Activated B cell treated with CpG ODN at 0.5 μM for 24 hours (primary cell): ENCODE data around the gene SCML1. TPM values are rescaled to one million over a fixed set of nuclear protein-coding genes. Genes with fewer than 3 reads are reported as not detected.

Experiments
- ATAC-seq: fragments of 200-7000 bp; cut with Tn5 transposase; one replicate; pipeline ENCODE4 v1.10.0; 2021; ENCODE audit warnings: low read depth, mild to moderate bottlenecking, moderate library complexity
- CTCF ChIA-PET: fragments of 350-600 bp; sonication (Branson Sonifier 250); formaldehyde crosslinking; loops from one replicate; lab custom pipeline; 2021; ENCODE audit warnings: antibody characterized with exemption; lab: Charles Lee
- POLR2A ChIA-PET: fragments of 350-600 bp; sonication (Branson Sonifier 250); formaldehyde crosslinking; loops from one replicate; lab custom pipeline; 2021; ENCODE audit warnings: antibody characterized with exemption; lab: Charles Lee
- DNase-seq: peaks from one replicate; pipeline ENCODE4 v3.0.0; 2022
- H3K27ac Mint-ChIP-seq: one replicate; pipeline ENCODE4 v1.8.0; 2020; ENCODE audit warnings: mixed read lengths
- H3K27me3 Mint-ChIP-seq: one replicate; pipeline ENCODE4 v1.8.0; 2021; ENCODE audit warnings: mixed read lengths
- H3K36me3 Mint-ChIP-seq: one replicate; pipeline ENCODE4 v1.8.0; 2021; ENCODE audit warnings: low read depth, mixed read lengths
- H3K4me1 Mint-ChIP-seq: one replicate; pipeline ENCODE4 v1.8.0; 2021; ENCODE audit warnings: mixed read lengths
- H3K4me3 Mint-ChIP-seq: one replicate; pipeline ENCODE4 v1.8.0; 2020; ENCODE audit warnings: mild to moderate bottlenecking, mixed read lengths
- H3K9me3 Mint-ChIP-seq: one replicate; pipeline ENCODE4 v1.8.0; 2020; ENCODE audit warnings: mixed read lengths
- CTCF ChIP-seq: fragments of 200-600 bp; IDR thresholded peaks from one replicate; pipeline ENCODE4 v1.8.0; 2022; ENCODE audit warnings: antibody characterized with exemption, mild to moderate bottlenecking
- intact Hi-C: fragments of 100-400 bp; cut with micrococcal nuclease; formaldehyde crosslinking; loops from one replicate; pipeline ENCODE4 v1.15.1; 2024
- total RNA-seq: library from RNA; stranded (reverse); gene quantifications from 2 replicates; pipeline ENCODE4 v1.2.3, GENCODE V29; 2022

Gene SCML1
- total RNA-seq, 1 donor from 2014 or later = 6.5 TPM

- intact Hi-C loops = no loop called here
- no peak overlapping the region for H3K4me3 Mint-ChIP-seq
- POLR2A ChIA-PET = no interaction called here
- H3K4me1 Mint-ChIP-seq = no peaks in the 10 kb centered on the region
- ATAC-seq (no peak), DNase-seq (no peak)
- no peaks in the 10 kb centered on the region for H3K36me3 Mint-ChIP-seq
- no peaks in the 10 kb centered on the region for H3K27me3 Mint-ChIP-seq
- CTCF ChIA-PET = no interaction called here
- no peak overlapping the region for H3K27ac Mint-ChIP-seq
- TF ChIP-seq CTCF = no peak
- no peaks in the 10 kb centered on the region for H3K9me3 Mint-ChIP-seq
Measured at GRCh38 chrX:17801431-17801830, 64.1 kb downstream of the SCML1 start.

- no peak overlapping the region for H3K4me3 Mint-ChIP-seq
- H3K27ac Mint-ChIP-seq = no peak overlapping the region
- H3K9me3 Mint-ChIP-seq = no peaks in the 10 kb centered on the region
- intact Hi-C loops = no loop called here
- ATAC-seq (no peak), DNase-seq (no peak)
- ChIA-PET CTCF (no interaction called here), POLR2A (no interaction called here)
- TF ChIP-seq CTCF = no peak
- H3K27me3 Mint-ChIP-seq = no peaks in the 10 kb centered on the region
- no peaks in the 10 kb centered on the region for H3K4me1 Mint-ChIP-seq
- H3K36me3 Mint-ChIP-seq = no peaks in the 10 kb centered on the region
Measured at GRCh38 chrX:17802756-17803155, 65.5 kb downstream of the SCML1 start.

- no peak for TF ChIP-seq CTCF
- no peaks in the 10 kb centered on the region for H3K4me1 Mint-ChIP-seq
- intact Hi-C loops = no loop called here
- no peak for ATAC-seq
- no peak for DNase-seq
- CTCF ChIA-PET = no interaction called here
- H3K4me3 Mint-ChIP-seq = no peak overlapping the region
- no peak overlapping the region for H3K27ac Mint-ChIP-seq
- H3K36me3 Mint-ChIP-seq = no peaks in the 10 kb centered on the region
- POLR2A ChIA-PET = no interaction called here
- no peaks in the 10 kb centered on the region for H3K9me3 Mint-ChIP-seq
- H3K27me3 Mint-ChIP-seq = no peaks in the 10 kb centered on the region
Measured at GRCh38 chrX:17803449-17803848, 66.2 kb downstream of the SCML1 start.

Other genes starting within 250 kb of the SCML1 start
- gene RAI2, start 123.8 kb downstream of the SCML1 start, total RNA-seq = not detected in 2 replicates